Liver (tissue), 9 donors: ENCODE results near the gene CDC42BPA. TPM values are rescaled to one million over a fixed set of nuclear protein-coding genes. Genes with fewer than 3 reads are reported as not detected.

Source experiments
- DNase-seq: peaks from one replicate; pipeline ENCODE4 v3.0.0-alpha.2; 2017; ENCODE audit warnings: low spot score
- H3K27ac ChIP-seq, 2 donors: one replicate each; pipeline ENCODE4 v1.7.0; 2013; ENCODE audit warnings: inconsistent platforms in 2 of 2, low read length in 2 of 2, control low read depth in 1 of 2, low read depth in 1 of 2, mild to moderate bottlenecking in 1 of 2
- H3K27me3 ChIP-seq, 4 donors: one replicate each; pipeline versions ENCODE4 v1.6.1 to v1.7.0; 2013; ENCODE audit warnings: low read length in 3 of 4, inconsistent platforms in 1 of 4, mild to moderate bottlenecking in 1 of 4, moderate library complexity in 1 of 4; ENCODE audit not compliant: control insufficient read depth in 4 of 4, insufficient read depth in 4 of 4
- H3K36me3 ChIP-seq, 4 donors: one replicate each; pipeline versions ENCODE4 v1.6.1 to v1.7.0; 2013; ENCODE audit warnings: low read length in 3 of 4, mild to moderate bottlenecking in 3 of 4, low read depth in 1 of 4, moderate library complexity in 1 of 4; ENCODE audit not compliant: control insufficient read depth in 4 of 4, insufficient read depth in 3 of 4
- H3K4me1 ChIP-seq, 4 donors: one replicate each; pipeline versions ENCODE4 v1.6.1 to v1.7.0; 2013; ENCODE audit warnings: low read length in 3 of 4, mild to moderate bottlenecking in 3 of 4, moderate library complexity in 1 of 4; ENCODE audit not compliant: control insufficient read depth in 4 of 4, insufficient read depth in 4 of 4
- H3K4me3 ChIP-seq, 3 donors: one replicate each; pipeline versions ENCODE4 v1.6.1 to v1.7.0; 2013; ENCODE audit warnings: low read length in 3 of 3, control low read depth in 1 of 3, low read depth in 1 of 3, mild to moderate bottlenecking in 1 of 3
- H3K9ac ChIP-seq, 2 donors: one replicate each; pipeline ENCODE4 v1.7.0; 2013; ENCODE audit warnings: low read length in 2 of 2, mild to moderate bottlenecking in 2 of 2, moderate library complexity in 2 of 2, control low read depth in 1 of 2, low read depth in 1 of 2
- H3K9me3 ChIP-seq, 4 donors: one replicate each; pipeline versions ENCODE4 v1.6.1 to v1.7.0; 2013; ENCODE audit warnings: low read length in 3 of 4; ENCODE audit not compliant: control insufficient read depth in 4 of 4
- EGR1 ChIP-seq, 2 donors: IDR thresholded peaks; 2 replicates each; pipeline ENCODE4 v1.6.1; 2016 to 2018; ENCODE audit warnings: antibody characterized with exemption in 2 of 2, low read depth in 2 of 2
- FOXA1 ChIP-seq: IDR thresholded peaks from 2 replicates; pipeline ENCODE4 v1.6.1; 2016; ENCODE audit warnings: antibody characterized with exemption
- FOXA2 ChIP-seq: IDR thresholded peaks from 2 replicates; pipeline ENCODE4 v1.6.1; 2016; ENCODE audit warnings: antibody characterized with exemption
- GABPA ChIP-seq, 2 donors: IDR thresholded peaks in 1 of 2; conservative IDR thresholded peaks in 1 of 2; 2 replicates each; pipeline ENCODE4 v1.6.1; 2016; ENCODE audit warnings: antibody characterized with exemption in 2 of 2, mild to moderate bottlenecking in 1 of 2, moderate library complexity in 1 of 2
- HNF4A ChIP-seq, 2 donors: conservative IDR thresholded peaks; 2 replicates each; pipeline ENCODE4 v1.6.1; 2016; ENCODE audit warnings: antibody characterized with exemption in 2 of 2, mild to moderate bottlenecking in 2 of 2
- HNF4G ChIP-seq: IDR thresholded peaks from 2 replicates; pipeline ENCODE4 v1.6.1; 2016; ENCODE audit warnings: antibody characterized with exemption
- JUND ChIP-seq, 2 donors: IDR thresholded peaks; 2 replicates each; pipeline ENCODE4 v1.6.1; 2016; ENCODE audit warnings: antibody characterized with exemption in 2 of 2
- MAX ChIP-seq: IDR thresholded peaks from 2 replicates; pipeline ENCODE4 v1.6.1; 2016; ENCODE audit warnings: antibody characterized with exemption
- NR2F2 ChIP-seq: IDR thresholded peaks from 2 replicates; pipeline ENCODE4 v1.6.1; 2016; ENCODE audit warnings: antibody characterized with exemption
- RAD21 ChIP-seq, 2 donors: IDR thresholded peaks; 2 replicates each; pipeline ENCODE4 v1.6.1; 2016; ENCODE audit warnings: antibody characterized with exemption in 2 of 2, mild to moderate bottlenecking in 2 of 2
- REST ChIP-seq: IDR thresholded peaks from 2 replicates; pipeline ENCODE4 v1.6.1; 2016; ENCODE audit warnings: antibody characterized with exemption, mild to moderate bottlenecking
- RXRA ChIP-seq, 2 donors: IDR thresholded peaks; 2 replicates each; pipeline ENCODE4 v1.6.1; 2017 to 2018; ENCODE audit warnings: antibody characterized with exemption in 2 of 2, mild to moderate bottlenecking in 1 of 2
- SP1 ChIP-seq: IDR thresholded peaks from 2 replicates; pipeline ENCODE4 v1.6.1; 2018; ENCODE audit warnings: antibody characterized with exemption, mild to moderate bottlenecking
- TAF1 ChIP-seq: conservative IDR thresholded peaks from 2 replicates; pipeline ENCODE4 v1.6.1; 2016; ENCODE audit warnings: antibody characterized with exemption, mild to moderate bottlenecking
- YY1 ChIP-seq: IDR thresholded peaks from 2 replicates; pipeline ENCODE4 v1.6.1; 2016; ENCODE audit warnings: antibody characterized with exemption, mild to moderate bottlenecking
- ZBTB33 ChIP-seq: IDR thresholded peaks from 2 replicates; pipeline ENCODE4 v1.6.1; 2016; ENCODE audit warnings: antibody characterized with exemption
- WGBS: extraction: QIAGEN DNeasy Blood & Tissue Kit; methylation state at CpG from one replicate; pipeline ENCODE4 v1.1.7; 2013; 5-methylcytosine and 5-hydroxymethylcytosine counted together
- polyA plus RNA-seq, 2 donors: library from polyadenylated mRNA; stranded (reverse) in 1 of 2; unstranded in 1 of 2; fragments of 200-250 nt in 1 of 2; fragments of >200 nt in 1 of 2; fragmentation: Nextera tagmentation in 1 of 2; extraction: Ambion mirVana in 1 of 2; gene quantifications; one replicate each; pipeline versions ENCODE4 v1.2.1 to v1.2.3, GENCODE V29; 2013 to 2015
- total RNA-seq, 2 donors: library from RNA; depleted of rRNA; stranded (reverse); fragments of >200 nt; gene quantifications; one replicate each; pipeline ENCODE4 v1.2.3, GENCODE V29; 2014
- TF ChIP-seq, protein P1 (sequence below): IDR thresholded peaks from 2 replicates; pipeline ENCODE4 v1.6.1; 2016; ENCODE audit warnings: antibody characterized with exemption
- donor health status: healthy.
- donor health status: healthy.
- donor health status: healthy.
- donor health status: healthy.
- donor health status: healthy.

The CDC42BPA gene
- total and polyA plus RNA-seq, 4 donors: 5.8 to 39.9 (median 24.3) TPM

DNA sequence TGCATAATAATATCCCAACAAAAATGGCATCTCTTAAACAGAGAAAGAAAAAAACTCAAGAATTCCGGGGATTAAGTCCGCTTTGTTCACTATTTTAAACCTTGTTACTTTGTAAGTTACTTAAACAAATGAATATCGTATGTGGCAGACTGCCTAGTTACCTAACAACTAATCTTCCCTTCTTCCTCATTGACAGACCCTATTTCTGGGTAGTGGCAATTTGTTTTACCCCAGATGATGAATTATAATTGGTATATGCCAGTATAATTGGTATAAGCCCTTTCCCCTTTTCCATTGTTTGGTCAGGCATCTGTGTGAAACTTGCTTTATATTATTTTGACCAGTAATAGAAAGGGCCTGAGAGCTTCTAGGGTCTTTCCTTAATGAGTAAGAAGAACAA, 52.4 kb downstream of the CDC42BPA start:
- no peak for DNase-seq
- no peaks in the 10 kb centered on the region for H3K9me3 ChIP-seq
- H3K36me3 ChIP-seq: no peaks in the 10 kb centered on the region
- TF ChIP-seq GABPA (IDR thresholded peaks at IDR 0.05 in 1 of 2, conservative IDR thresholded peaks at IDR 0.05 in 1 of 2) (no peak), YY1 (no peak), SP1 (no peak), FOXA1 (no peak), JUND (IDR thresholded peaks at IDR 0.05) (no peak), HNF4A (conservative IDR thresholded peaks at IDR 0.05) (no peak), RXRA (IDR thresholded peaks at IDR 0.05) (no peak), FOXA2 (no peak), HNF4G (no peak)
- no peaks in the 10 kb centered on the region for H3K27me3 ChIP-seq
- H3K27ac ChIP-seq: no peak overlapping the region
- WGBS: 90% methylated on average over 3 of the region's 3 CpGs
- peaks cover 0 to 12% (median 4%) of the 10 kb centered on the region in 4 donors for H3K4me1 ChIP-seq
- H3K9ac ChIP-seq: no peak overlapping the region
- no peak overlapping the region for H3K4me3 ChIP-seq

GRCh38 chr1:227263869-227264268, 54.4 kb downstream of the CDC42BPA start:
- WGBS: 98% methylated on average over 1 of the region's 1 CpG
- H3K36me3 ChIP-seq: no peaks in the 10 kb centered on the region

GRCh38 chr1:227261501-227261900, 56.8 kb downstream of the CDC42BPA start:
- H3K27ac ChIP-seq: no peak overlapping the region
- WGBS: 93% methylated on average over 2 of the region's 2 CpGs
- DNase-seq: no peak
- H3K4me3 ChIP-seq: no peak overlapping the region
- no peak for TF ChIP-seq RAD21 (IDR thresholded peaks at IDR 0.05)
- TF ChIP-seq JUND (IDR thresholded peaks at IDR 0.05): no peak
- no peak for TF ChIP-seq REST
- TF ChIP-seq SP1: no peak
- TF ChIP-seq, protein P1, sequence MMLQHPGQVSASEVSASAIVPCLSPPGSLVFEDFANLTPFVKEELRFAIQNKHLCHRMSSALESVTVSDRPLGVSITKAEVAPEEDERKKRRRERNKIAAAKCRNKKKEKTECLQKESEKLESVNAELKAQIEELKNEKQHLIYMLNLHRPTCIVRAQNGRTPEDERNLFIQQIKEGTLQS: no peak
- TF ChIP-seq ZBTB33: no peak
- TF ChIP-seq HNF4A (conservative IDR thresholded peaks at IDR 0.05): no peak
- TF ChIP-seq FOXA2: no peak
- no peaks in the 10 kb centered on the region for H3K27me3 ChIP-seq
- H3K9ac ChIP-seq: no peak overlapping the region
- H3K4me1 ChIP-seq: no peaks in the 10 kb centered on the region
- no peaks in the 10 kb centered on the region for H3K36me3 ChIP-seq
- no peaks in the 10 kb centered on the region for H3K9me3 ChIP-seq

More at GRCh38 chr1:227263869-227264268, 54.4 kb downstream of the CDC42BPA start:
- TF ChIP-seq MAX (no peak), YY1 (no peak), NR2F2 (no peak), TAF1 (no peak), JUND (IDR thresholded peaks at IDR 0.05) (no peak), HNF4G (no peak), HNF4A (conservative IDR thresholded peaks at IDR 0.05) (no peak), EGR1 (IDR thresholded peaks at IDR 0.05; ENCODE audit: low read depth in 2 of 2) (no peak), RXRA (IDR thresholded peaks at IDR 0.05) (no peak), FOXA2 (no peak), RAD21 (IDR thresholded peaks at IDR 0.05) (no peak), ZBTB33 (no peak), FOXA1 (no peak)
- H3K9ac ChIP-seq: no peak overlapping the region
- H3K27me3 ChIP-seq: no peaks in the 10 kb centered on the region
- no peak overlapping the region for H3K27ac ChIP-seq
- peaks cover 0 to 6% (median 1%) of the 10 kb centered on the region in 4 donors for H3K4me1 ChIP-seq
- H3K9me3 ChIP-seq: no peaks in the 10 kb centered on the region
- no peak overlapping the region for H3K4me3 ChIP-seq
- no peak for DNase-seq
